Naive thymus-derived CD4-positive, alpha-beta T cell (primary cell): ENCODE results near the gene TMEM8B. TPM values are rescaled to one million over a fixed set of nuclear protein-coding genes. Genes with fewer than 3 reads are reported as not detected.

Source experiments
- ATAC-seq: fragments of 150-1000 bp; cut with Tn5 transposase; 2 replicates; pipeline ENCODE4 v1.10.0; 2021; ENCODE audit warnings: mild to moderate bottlenecking, moderate library complexity
- CTCF ChIA-PET: fragments of 350-600 bp; sonication (Branson Sonifier 250); formaldehyde crosslinking; loops from one replicate; lab custom pipeline; 2021; ENCODE audit warnings: antibody characterized with exemption; lab: Charles Lee
- POLR2A ChIA-PET: fragments of 350-600 bp; sonication (Branson Sonifier 250); formaldehyde crosslinking; loops from one replicate; lab custom pipeline; 2021; ENCODE audit warnings: antibody characterized with exemption, inconsistent platforms; lab: Charles Lee
- DNase-seq, 9 donors: peaks; one replicate each; pipeline versions ENCODE4 v3.0.0 to v3.0.0-alpha.2; 2020 to 2022; ENCODE audit warnings: mixed read lengths in 1 of 9
- H3K27ac ChIP-seq: one replicate; pipeline ENCODE4 v1.7.0; 2013; ENCODE audit warnings: mild to moderate bottlenecking, low read depth, low read length, moderate library complexity
- H3K27me3 ChIP-seq, 2 donors: one replicate each; pipeline ENCODE4 v1.7.0; 2013; ENCODE audit warnings: low read length in 2 of 2, mild to moderate bottlenecking in 2 of 2, moderate library complexity in 2 of 2; ENCODE audit not compliant: control insufficient read depth in 2 of 2, insufficient read depth in 2 of 2
- H3K36me3 ChIP-seq, 3 experiments: 1 replicate in 2 of 3; 2 replicates in 1 of 3; pipeline ENCODE4 v1.7.0; 2013; ENCODE audit warnings: low read length in 3 of 3, mild to moderate bottlenecking in 3 of 3, moderate library complexity in 1 of 3; ENCODE audit not compliant: insufficient read depth in 3 of 3, control insufficient read depth in 2 of 3
- H3K4me1 ChIP-seq, 2 donors: one replicate each; pipeline ENCODE4 v1.7.0; 2013; ENCODE audit warnings: low read length in 2 of 2, mild to moderate bottlenecking in 2 of 2, moderate library complexity in 1 of 2; ENCODE audit not compliant: control insufficient read depth in 2 of 2, insufficient read depth in 2 of 2
- H3K4me3 ChIP-seq: 2 replicates; pipeline ENCODE4 v1.7.0; 2013; ENCODE audit warnings: mild to moderate bottlenecking, low read length
- H3K9me3 ChIP-seq, 3 experiments: 1 replicate in 2 of 3; 2 replicates in 1 of 3; pipeline ENCODE4 v1.7.0; 2013; ENCODE audit warnings: low read length in 3 of 3; ENCODE audit not compliant: control insufficient read depth in 2 of 3
- H3K27ac Mint-ChIP-seq, 9 donors: one replicate each; pipeline ENCODE4 v1.8.0; 2020 to 2022; ENCODE audit warnings: mixed read lengths in 9 of 9, mild to moderate bottlenecking in 8 of 9, moderate library complexity in 5 of 9, inconsistent platforms in 2 of 9
- H3K27me3 Mint-ChIP-seq, 5 donors: one replicate each; pipeline ENCODE4 v1.8.0; 2021 to 2022; ENCODE audit warnings: mixed read lengths in 5 of 5, mild to moderate bottlenecking in 1 of 5
- H3K36me3 Mint-ChIP-seq, 5 donors: one replicate each; pipeline ENCODE4 v1.8.0; 2020 to 2022; ENCODE audit warnings: mixed read lengths in 5 of 5, mild to moderate bottlenecking in 3 of 5, inconsistent platforms in 1 of 5
- H3K4me1 Mint-ChIP-seq, 7 donors: one replicate each; pipeline ENCODE4 v1.8.0; 2020 to 2022; ENCODE audit warnings: mixed read lengths in 7 of 7, mild to moderate bottlenecking in 3 of 7, inconsistent platforms in 1 of 7
- H3K4me3 Mint-ChIP-seq, 10 donors: one replicate each; pipeline ENCODE4 v1.8.0; 2020 to 2022; ENCODE audit warnings: mild to moderate bottlenecking in 10 of 10, mixed read lengths in 10 of 10, moderate library complexity in 6 of 10, inconsistent platforms in 2 of 10
- H3K9me3 Mint-ChIP-seq, 11 donors: one replicate each; pipeline ENCODE4 v1.8.0; 2020 to 2022; ENCODE audit warnings: mixed read lengths in 11 of 11, mild to moderate bottlenecking in 4 of 11, inconsistent platforms in 1 of 11, moderate library complexity in 1 of 11
- intact Hi-C, 2 donors: fragments of 100-400 bp; cut with micrococcal nuclease; formaldehyde crosslinking; loops; one replicate each; pipeline ENCODE4 v1.15.1; 2023
- polyA plus RNA-seq, 2 donors: library from polyadenylated mRNA; unstranded; fragments of 300-500 nt; fragmentation: Illumina TruSeq; gene quantifications; one replicate each; pipeline ENCODE4 v1.2.3, GENCODE V29; 2021
- total RNA-seq, 6 experiments: library from RNA in 5 of 6; stranded (reverse) in 5 of 6; gene quantifications; 1 replicate in 5 of 6; 2 replicates in 1 of 6; pipeline ENCODE4 v1.2.3 and lab custom pipeline; 2021 to 2026

TMEM8B gene
- total and polyA plus RNA-seq, 7 experiments from 2014 or later: 3.0 to 11.6 (median 10.5) TPM

DNA sequence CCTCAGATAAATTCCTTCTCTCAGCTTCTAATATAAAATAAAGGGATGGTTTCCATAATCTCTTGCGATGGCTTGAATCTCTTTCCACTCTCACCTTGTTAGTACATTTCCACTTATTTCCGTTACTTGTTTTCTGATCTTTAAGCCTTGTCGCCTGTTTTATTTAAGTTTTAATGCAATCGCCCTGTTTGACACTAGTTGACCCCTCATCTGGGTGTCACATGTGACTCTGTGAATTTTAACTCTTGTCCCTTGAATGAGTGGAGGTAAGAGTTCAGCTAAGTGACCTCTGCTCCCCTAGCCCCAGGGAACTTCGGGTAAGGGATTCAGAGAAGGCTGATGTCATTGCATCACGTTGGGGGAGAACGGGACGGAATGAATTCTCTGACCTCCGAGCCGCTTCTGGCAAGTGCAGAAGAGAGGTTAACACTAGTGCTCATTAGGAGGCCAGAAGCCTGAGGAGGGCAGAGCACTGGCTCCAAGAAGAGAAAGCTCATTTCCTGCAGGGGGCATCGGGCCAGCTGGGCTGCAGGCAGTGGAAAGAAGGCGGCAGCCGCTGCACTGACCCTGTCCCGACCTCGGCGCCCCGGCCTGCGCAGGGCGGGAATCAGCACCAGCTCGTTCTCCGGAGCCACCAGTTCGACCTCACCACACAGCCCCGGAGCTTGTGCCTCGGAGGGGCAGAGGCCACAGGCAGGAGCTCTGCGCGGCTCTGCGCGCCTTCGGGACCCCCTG is 14.8 kb upstream of the TMEM8B start:
- Mint-ChIP-seq H3K36me3 (peaks cover 0 to 2% (median 0%) of the 10 kb centered on the region in 5 donors), H3K4me3 (peak overlapping the region; percentile 82 to 100 (median 94)), H3K9me3 (peaks cover 0 to 7% (median 0%) of the 10 kb centered on the region in 11 donors), H3K4me1 (peaks cover 23 to 43% (median 37%) of the 10 kb centered on the region in 7 donors), H3K27me3 (peaks cover 0 to 12% (median 0%) of the 10 kb centered on the region in 5 donors), H3K27ac (peak overlapping the region; percentile 84 to 95 (median 89))
- ChIA-PET POLR2A (interaction anchor here (0.7 to 3.5 kb wide), 10 partner anchors 12 to 1168 kb away, joined by 3 to 18 read pairs (median 4); partner anchors contain the start of genes CREB3, FAM221B, GALT and MSMP), CTCF (interaction anchor here (0.8 to 1.2 kb wide), 4 partner anchors 10 to 68 kb away, joined by 3 to 6 read pairs (median 5); partner anchors contain the start of genes FAM221B and TMEM8B)
- DNase-seq (no peak), ATAC-seq (no peak)
- H3K4me1 ChIP-seq: peaks cover 19 to 27% of the 10 kb centered on the region in 2 donors
- no peaks in the 10 kb centered on the region for H3K9me3 ChIP-seq
- intact Hi-C loops: loop anchor here (2.0 to 10.0 kb wide), 9 partner anchors 57 to 1653 kb away; partner anchors contain the start of genes CCL27 (in 2 of the 2), VCP (in 2 of the 2), DNAJB5 (in 1 of the 2) and FANCG (in 1 of the 2)
- H3K27me3 ChIP-seq: no peaks in the 10 kb centered on the region
- H3K4me3 ChIP-seq: peak overlapping the region; percentile 100
- peak overlapping the region; percentile 77 for H3K27ac ChIP-seq
- peaks cover 0 to 3% (median 0%) of the 10 kb centered on the region in 3 experiments for H3K36me3 ChIP-seq

DNA sequence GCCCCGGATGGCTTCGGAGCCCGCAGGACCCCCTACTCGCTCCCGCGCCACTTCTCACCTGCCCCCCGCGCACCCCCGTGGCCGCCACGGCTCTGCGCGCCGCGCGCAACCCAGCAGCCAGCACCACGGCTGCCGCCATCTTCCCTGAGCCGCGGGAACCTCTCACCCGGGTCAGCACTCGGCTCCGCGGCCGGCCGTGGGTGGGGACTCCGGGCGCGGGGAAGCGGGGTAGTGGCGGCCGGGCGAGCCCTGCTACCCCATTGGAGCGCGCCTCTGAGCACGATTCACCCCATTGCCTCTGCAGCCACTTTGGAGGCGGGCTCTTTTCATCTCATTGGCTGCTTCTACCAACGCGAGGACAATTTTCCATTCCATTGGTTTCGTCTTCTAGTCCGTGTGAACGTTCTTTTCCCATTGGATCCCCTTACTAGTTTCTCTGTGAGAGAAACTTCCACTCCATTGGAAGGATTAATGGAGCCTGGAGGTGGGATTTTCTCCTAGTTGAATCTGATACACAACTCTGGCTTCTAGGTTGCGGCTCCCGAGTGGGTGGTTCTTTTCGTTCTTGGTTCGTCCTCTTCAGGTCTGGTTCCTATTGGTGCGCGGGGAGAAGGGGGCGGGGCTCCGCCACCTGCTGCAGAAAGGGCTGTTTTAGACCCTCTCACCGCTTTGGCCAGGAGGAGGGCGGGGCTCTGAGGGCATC is 14.0 kb upstream of the TMEM8B start, which contains the start of gene HINT2:
Gene HINT2 (minus strand): TSS at position 202 of the 703 bp plus-strand sequence. CDS start 63 bp downstream, at position 139.
- intact Hi-C loops: loop anchor here (1.0 to 10.0 kb wide), 21 partner anchors 14 to 1652 kb away; partner anchors contain the start of genes CCL27 (in 2 of the 2), DNAJB5 (in 2 of the 2), GBA2 (in 2 of the 2) and RGP1 (in 2 of the 2)
- peaks cover 0 to 2% (median 0%) of the 10 kb centered on the region in 5 donors for H3K36me3 Mint-ChIP-seq
- H3K4me1 Mint-ChIP-seq: peaks cover 23 to 43% (median 38%) of the 10 kb centered on the region in 7 donors
- peak within 1 kb of the TSS; percentile 100 for H3K4me3 ChIP-seq
- H3K27me3 Mint-ChIP-seq: peaks cover 0 to 12% (median 0%) of the 10 kb centered on the region in 5 donors
- no peaks in the 10 kb centered on the region for H3K27me3 ChIP-seq
- peaks cover 0 to 7% (median 0%) of the 10 kb centered on the region in 11 donors for H3K9me3 Mint-ChIP-seq
- no peaks in the 10 kb centered on the region for H3K9me3 ChIP-seq
- H3K4me1 ChIP-seq: peaks cover 19 to 27% of the 10 kb centered on the region in 2 donors
- POLR2A ChIA-PET: interaction anchor here (0.7 to 3.5 kb wide), 8 partner anchors 12 to 168 kb away, joined by 3 to 18 read pairs (median 5); partner anchors contain the start of genes CREB3, FAM221B, MSMP and TLN1
- CTCF ChIA-PET: interaction anchor here (0.8 to 1.2 kb wide), 4 partner anchors 9 to 67 kb away, joined by 3 to 6 read pairs (median 5); partner anchors contain the start of genes FAM221B and TMEM8B
- peak within 1 kb of the TSS; percentile 91 to 100 (median 96) for H3K4me3 Mint-ChIP-seq
- H3K27ac Mint-ChIP-seq: peak within 1 kb of the TSS; percentile 87 to 99 (median 95)
- ATAC-seq (peak; percentile 86), DNase-seq (peak; percentile 84 to 98 (median 96))
- peak within 1 kb of the TSS; percentile 77 for H3K27ac ChIP-seq
- no peaks in the 10 kb centered on the region for H3K36me3 ChIP-seq

DNA sequence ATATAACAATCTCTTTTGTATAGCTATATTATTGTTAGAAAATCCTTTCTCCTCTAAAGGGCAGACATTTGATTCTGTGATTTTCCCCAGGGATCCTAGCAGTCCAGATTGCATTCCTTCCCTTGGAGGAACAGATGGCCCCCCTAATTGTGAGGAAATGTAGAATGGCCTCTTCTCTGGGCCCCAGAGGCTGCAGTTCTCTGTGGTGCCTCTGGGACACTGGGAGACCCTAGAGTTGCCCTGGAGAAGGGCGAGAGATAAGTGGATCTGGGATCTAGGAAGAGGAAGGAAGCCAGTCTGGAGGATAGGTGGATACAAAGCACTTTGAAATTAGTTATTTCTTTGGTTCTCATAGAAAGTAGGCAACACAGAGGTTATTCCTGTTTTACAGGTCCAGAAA is 12.3 kb upstream of the TMEM8B start:
- DNase-seq (no peak), ATAC-seq (no peak)
- H3K36me3 Mint-ChIP-seq: peaks cover 0 to 2% (median 0%) of the 10 kb centered on the region in 5 donors
- no peaks in the 10 kb centered on the region for H3K36me3 ChIP-seq
- H3K9me3 Mint-ChIP-seq: peaks cover 0 to 7% (median 0%) of the 10 kb centered on the region in 11 donors
- no peak overlapping the region for H3K27ac Mint-ChIP-seq
- peaks cover 23 to 39% (median 32%) of the 10 kb centered on the region in 7 donors for H3K4me1 Mint-ChIP-seq
- peaks cover 16 to 21% of the 10 kb centered on the region in 2 donors for H3K4me1 ChIP-seq
- H3K27me3 Mint-ChIP-seq: peaks cover 0 to 17% (median 0%) of the 10 kb centered on the region in 5 donors
- H3K27ac ChIP-seq: no peak overlapping the region
- POLR2A ChIA-PET: no interaction called here
- H3K9me3 ChIP-seq: no peaks in the 10 kb centered on the region
- H3K27me3 ChIP-seq: no peaks in the 10 kb centered on the region
- CTCF ChIA-PET: no interaction called here
- no peak overlapping the region for H3K4me3 ChIP-seq
- intact Hi-C loops: loop anchor here (10.0 kb wide), 4 partner anchors 588 to 1442 kb away; partner anchors contain the start of genes CCL27 (in 2 of the 2), FANCG (in 1 of the 2), MYORG (in 1 of the 2) and RNF38 (in 1 of the 2)
- H3K4me3 Mint-ChIP-seq: peak overlapping the region in 5 of 10 donors; percentile 0 to 99 (median 91)

DNA sequence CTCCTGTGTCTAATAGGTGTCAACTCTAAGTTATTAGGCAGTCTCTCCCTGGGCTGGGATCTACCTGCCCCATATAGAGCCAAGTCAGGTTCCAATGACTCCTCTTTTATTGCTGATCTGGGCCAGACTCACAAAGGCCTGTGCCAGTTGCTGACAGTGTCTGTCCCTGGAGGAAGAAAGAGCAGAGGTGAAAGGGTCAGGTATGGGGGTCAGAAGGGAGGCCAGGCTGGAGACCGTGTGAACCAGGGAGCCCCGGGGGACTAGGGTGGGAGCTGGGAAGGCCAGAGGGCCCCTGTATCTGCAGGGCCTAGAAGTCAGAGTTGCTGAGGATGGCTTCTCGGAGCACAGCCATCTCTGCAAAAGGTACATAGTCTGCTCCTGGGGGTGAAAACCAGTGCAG is 10.7 kb upstream of the TMEM8B start:
- DNase-seq (no peak), ATAC-seq (no peak)
- H3K27me3 Mint-ChIP-seq: peaks cover 0 to 17% (median 0%) of the 10 kb centered on the region in 5 donors
- H3K36me3 Mint-ChIP-seq: peaks cover 0 to 2% (median 0%) of the 10 kb centered on the region in 5 donors
- H3K4me3 Mint-ChIP-seq: no peak overlapping the region
- H3K27ac ChIP-seq: no peak overlapping the region
- CTCF ChIA-PET: no interaction called here
- POLR2A ChIA-PET: no interaction called here
- H3K4me1 ChIP-seq: peaks cover 4 to 8% of the 10 kb centered on the region in 2 donors
- H3K27me3 ChIP-seq: no peaks in the 10 kb centered on the region
- no peaks in the 10 kb centered on the region for H3K9me3 ChIP-seq
- intact Hi-C loops: loop anchor here (10.0 kb wide), 4 partner anchors 586 to 1444 kb away; partner anchors contain the start of genes CCL27 (in 2 of the 2), FANCG (in 1 of the 2), MYORG (in 1 of the 2) and RNF38 (in 1 of the 2)
- H3K4me3 ChIP-seq: no peak overlapping the region
- peaks cover 11 to 22% (median 18%) of the 10 kb centered on the region in 7 donors for H3K4me1 Mint-ChIP-seq
- H3K9me3 Mint-ChIP-seq: peaks cover 0 to 5% (median 0%) of the 10 kb centered on the region in 11 donors
- no peak overlapping the region for H3K27ac Mint-ChIP-seq
- no peaks in the 10 kb centered on the region for H3K36me3 ChIP-seq

DNA sequence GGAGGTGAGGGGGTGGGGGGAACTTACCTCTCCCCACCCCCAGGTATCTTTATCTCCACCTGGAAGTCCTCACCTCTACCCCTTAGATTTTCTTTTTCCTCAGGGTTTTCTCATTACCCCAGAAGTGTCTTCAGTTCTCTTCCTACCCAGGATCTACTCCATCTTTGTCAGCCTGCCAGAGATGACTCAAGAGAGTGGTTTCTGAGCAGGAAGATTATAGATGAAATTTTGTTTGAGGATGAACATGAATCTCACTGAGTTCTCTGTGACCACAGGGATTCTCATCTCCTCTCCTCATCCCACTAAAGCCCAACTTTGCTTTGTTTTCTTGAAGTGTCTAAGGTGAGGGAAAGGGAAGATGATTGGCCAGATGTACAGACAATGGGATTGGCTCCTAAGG is 9.0 kb upstream of the TMEM8B start:
- Mint-ChIP-seq H3K36me3 (no peaks in the 10 kb centered on the region), H3K27ac (peak overlapping the region in 1 of 9 donors; percentile 11), H3K9me3 (peaks cover 0 to 5% (median 0%) of the 10 kb centered on the region in 11 donors), H3K4me1 (peaks cover 5 to 10% (median 7%) of the 10 kb centered on the region in 7 donors), H3K27me3 (peaks cover 0 to 17% (median 0%) of the 10 kb centered on the region in 5 donors), H3K4me3 (no peak overlapping the region)
- H3K27me3 ChIP-seq: no peaks in the 10 kb centered on the region
- intact Hi-C loops: no loop called here
- H3K9me3 ChIP-seq: no peaks in the 10 kb centered on the region
- CTCF ChIA-PET: no interaction called here
- no peak overlapping the region for H3K27ac ChIP-seq
- no peak for DNase-seq
- H3K4me3 ChIP-seq: no peak overlapping the region
- POLR2A ChIA-PET: no interaction called here
- H3K4me1 ChIP-seq: no peaks in the 10 kb centered on the region
- ATAC-seq: no peak
- H3K36me3 ChIP-seq: no peaks in the 10 kb centered on the region
